ENCODE data around the gene FMO5. TPM values are rescaled to one million over a fixed set of nuclear protein-coding genes. Genes with fewer than 3 reads are reported as not detected.
"Not testable (repeated sequence)": the region's sequence is repeated elsewhere in the genome, so short reads cannot be mapped to it uniquely, and the experiment has no call there.

The FMO5 gene
- total and polyA plus RNA-seq, 2 of the 13 experiments (the other 11 are each of a cell fraction or from before 2014, with no cell fraction given) = 48.2 to 149 TPM

- DNase-seq (ENCODE audit: low spot score); in situ Hi-C loops (cut with HindIII; ENCODE audit: extremely low pct_ligation_motif_present, low pct_unique_long_range_greater_than_20kb); H3K9me3 ChIP-seq (ENCODE audit: low read length); H3K36me3 ChIP-seq (replicated peaks in 1 of 2; ENCODE audit: control insufficient read depth in 1 of 2, insufficient read depth in 2 of 2, low read length in 2 of 2); BruUV-seq (replicated peaks); H2AFZ ChIP-seq (ENCODE audit: low read length); POLR2A ChIA-PET; CTCF ChIA-PET (ENCODE audit: low intra/inter-chr PET ratio, low total read pairs); H4K20me1 ChIP-seq (ENCODE audit: insufficient read depth, low read length); H3K27ac ChIP-seq (ENCODE audit: extremely low read length, insufficient read depth, low read length); H3K9ac ChIP-seq (ENCODE audit: insufficient read depth, low read depth, low read length); H3K4me3 ChIP-seq (replicated peaks in 1 of 3; ENCODE audit: insufficient read depth in 1 of 3, low read depth in 2 of 3, low read length in 3 of 3); ATAC-seq; H3K79me2 ChIP-seq (ENCODE audit: insufficient read depth, low read length); FAIRE-seq; H3K4me2 ChIP-seq (ENCODE audit: low read depth, low read length); H3K27me3 ChIP-seq (ENCODE audit: control insufficient read depth in 1 of 2, insufficient read depth in 2 of 2, low read length in 2 of 2); intact Hi-C loops (cut with micrococcal nuclease; ENCODE audit: unreplicated experiment): not testable (repeated sequence)
- peaks cover 50% of the 10 kb centered on the region for H3K4me1 ChIP-seq (ENCODE audit: insufficient read depth, low read length)
- 70% methylated on average over 5 of the region's 5 CpGs for WGBS (ENCODE audit: low lambda C conversion rate)
Observed at GRCh38 chr1:147231032-147231431, 5.9 kb upstream of the FMO5 start.

- Histone ChIP-seq H4K20me1 (ENCODE audit: insufficient read depth, low read length) (no peaks in the 10 kb centered on the region), H3K9ac (ENCODE audit: insufficient read depth, low read depth, low read length) (peak overlapping the region; percentile 78), H3K4me3 (replicated peaks in 1 of 3; ENCODE audit: insufficient read depth in 1 of 3, low read depth in 2 of 3, low read length in 3 of 3) (peak overlapping the region; percentile 62 to 80 (median 69)), H2AFZ (ENCODE audit: low read length) (no peak overlapping the region), H3K36me3 (replicated peaks in 1 of 2; ENCODE audit: control insufficient read depth in 1 of 2, insufficient read depth in 2 of 2, low read length in 2 of 2) (peaks cover 0 to 8% of the 10 kb centered on the region in 2 experiments; a peak in 2 of 5 replicates), H3K4me2 (ENCODE audit: low read depth, low read length) (peak overlapping the region; percentile 98), H3K27me3 (ENCODE audit: control insufficient read depth in 1 of 2, insufficient read depth in 2 of 2, low read length in 2 of 2) (no peaks in the 10 kb centered on the region; a peak in 1 of 5 replicates), H3K9me3 (ENCODE audit: low read length) (no peaks in the 10 kb centered on the region), H3K4me1 (ENCODE audit: insufficient read depth, low read length) (peaks cover 72% of the 10 kb centered on the region), H3K79me2 (ENCODE audit: insufficient read depth, low read length) (peaks cover 62% of the 10 kb centered on the region), H3K27ac (ENCODE audit: extremely low read length, insufficient read depth, low read length) (peak overlapping the region; percentile 74)
- no peak for DNase-seq (ENCODE audit: low spot score)
- WGBS (ENCODE audit: low lambda C conversion rate) = 28% methylated on average over 7 of the region's 14 CpGs
- intact Hi-C loops (cut with micrococcal nuclease; ENCODE audit: unreplicated experiment) = loop anchor here (2.0 kb wide), 1 partner anchor 15 kb away; no protein-coding TSS in a partner anchor
- TSS peak; percentile 48 for BruUV-seq (replicated peaks)
- ChIA-PET CTCF (ENCODE audit: low intra/inter-chr PET ratio, low total read pairs) (interaction anchor here (2.0 kb wide), 1 partner anchor 19 kb away, joined by 16 read pairs; the partner anchor contains the start of gene CHD1L), POLR2A (interaction anchor here (1.1 to 7.1 kb wide), 5 partner anchors 10 to 51 kb away, joined by 3 to 100 read pairs (median 7); partner anchors contain the start of gene CHD1L)
- peak; percentile 4 for FAIRE-seq
- in situ Hi-C loops (cut with HindIII; ENCODE audit: extremely low pct_ligation_motif_present, low pct_unique_long_range_greater_than_20kb) = no loop called here
- peak; percentile 20; the same call in 1 of the 3 replicates for ATAC-seq
- TF ChIP-seq RBM22 (optimal IDR thresholded peaks at IDR 0.05; ENCODE audit: low read length) (peak; percentile 93), PHF21A (CRISPR knock-in tag; IDR thresholded peaks at IDR 0.05) (no peak), IKZF5 (CRISPR knock-in tag; IDR thresholded peaks at IDR 0.05) (no peak), ADNP (CRISPR knock-in tag; IDR thresholded peaks at IDR 0.05) (no peak), ZNF224 (CRISPR knock-in tag; IDR thresholded peaks at IDR 0.05) (no peak), SMC3 (IDR thresholded peaks at IDR 0.05; ENCODE audit: low read length) (no peak), FUBP1 (CRISPR knock-in tag; IDR thresholded peaks at IDR 0.05; ENCODE audit: borderline replicate concordance) (0 out of 2 replicates have a peak, but pooled peaks have one; percentile 47), ZBED4 (CRISPR knock-in tag; IDR thresholded peaks at IDR 0.05; ENCODE audit: borderline replicate concordance) (no peak)
Observed at GRCh38 chr1:147223740-147224615, 1.2 kb downstream of the FMO5 start.

All from HepG2 (cell line).